ENCODE data around the gene ARHGEF16.

DNA sequence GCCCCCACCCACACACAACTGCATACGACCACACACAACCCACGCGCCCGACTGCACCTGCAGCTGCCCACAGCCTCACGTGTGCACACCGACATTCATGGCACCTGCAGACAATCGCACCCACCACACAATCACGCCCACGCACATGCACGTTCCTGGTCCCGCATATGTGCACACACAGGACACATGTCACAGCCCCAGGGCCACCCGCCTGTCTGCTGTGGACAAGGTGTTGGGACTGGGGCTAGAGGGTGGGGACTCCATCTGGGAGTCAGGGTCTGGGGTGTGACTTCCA, 56.4 kb downstream of the ARHGEF16 start:
- TF ChIP-seq, protein P1, sequence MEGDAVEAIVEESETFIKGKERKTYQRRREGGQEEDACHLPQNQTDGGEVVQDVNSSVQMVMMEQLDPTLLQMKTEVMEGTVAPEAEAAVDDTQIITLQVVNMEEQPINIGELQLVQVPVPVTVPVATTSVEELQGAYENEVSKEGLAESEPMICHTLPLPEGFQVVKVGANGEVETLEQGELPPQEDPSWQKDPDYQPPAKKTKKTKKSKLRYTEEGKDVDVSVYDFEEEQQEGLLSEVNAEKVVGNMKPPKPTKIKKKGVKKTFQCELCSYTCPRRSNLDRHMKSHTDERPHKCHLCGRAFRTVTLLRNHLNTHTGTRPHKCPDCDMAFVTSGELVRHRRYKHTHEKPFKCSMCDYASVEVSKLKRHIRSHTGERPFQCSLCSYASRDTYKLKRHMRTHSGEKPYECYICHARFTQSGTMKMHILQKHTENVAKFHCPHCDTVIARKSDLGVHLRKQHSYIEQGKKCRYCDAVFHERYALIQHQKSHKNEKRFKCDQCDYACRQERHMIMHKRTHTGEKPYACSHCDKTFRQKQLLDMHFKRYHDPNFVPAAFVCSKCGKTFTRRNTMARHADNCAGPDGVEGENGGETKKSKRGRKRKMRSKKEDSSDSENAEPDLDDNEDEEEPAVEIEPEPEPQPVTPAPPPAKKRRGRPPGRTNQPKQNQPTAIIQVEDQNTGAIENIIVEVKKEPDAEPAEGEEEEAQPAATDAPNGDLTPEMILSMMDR (conservative IDR thresholded peaks at IDR 0.05; ENCODE audit: low read depth, low read length) = no peak
- no peak for TF ChIP-seq EZH2 (IDR thresholded peaks at IDR 0.05; ENCODE audit: borderline replicate concordance, low read depth, low read length, poor library complexity, severe bottlenecking)
